Amniotic epithelial cell (primary cell): ENCODE results near the gene PNPLA8.
"Not testable (repeated sequence)": the region's sequence is repeated elsewhere in the genome, so short reads cannot be mapped to it uniquely, and the experiment has no call there.

Source experiments
- DNase-seq: peaks from one replicate; pipeline ENCODE4 v3.0.0-alpha.2; 2010; ENCODE audit warnings: low read depth

Gene PNPLA8, protein sequence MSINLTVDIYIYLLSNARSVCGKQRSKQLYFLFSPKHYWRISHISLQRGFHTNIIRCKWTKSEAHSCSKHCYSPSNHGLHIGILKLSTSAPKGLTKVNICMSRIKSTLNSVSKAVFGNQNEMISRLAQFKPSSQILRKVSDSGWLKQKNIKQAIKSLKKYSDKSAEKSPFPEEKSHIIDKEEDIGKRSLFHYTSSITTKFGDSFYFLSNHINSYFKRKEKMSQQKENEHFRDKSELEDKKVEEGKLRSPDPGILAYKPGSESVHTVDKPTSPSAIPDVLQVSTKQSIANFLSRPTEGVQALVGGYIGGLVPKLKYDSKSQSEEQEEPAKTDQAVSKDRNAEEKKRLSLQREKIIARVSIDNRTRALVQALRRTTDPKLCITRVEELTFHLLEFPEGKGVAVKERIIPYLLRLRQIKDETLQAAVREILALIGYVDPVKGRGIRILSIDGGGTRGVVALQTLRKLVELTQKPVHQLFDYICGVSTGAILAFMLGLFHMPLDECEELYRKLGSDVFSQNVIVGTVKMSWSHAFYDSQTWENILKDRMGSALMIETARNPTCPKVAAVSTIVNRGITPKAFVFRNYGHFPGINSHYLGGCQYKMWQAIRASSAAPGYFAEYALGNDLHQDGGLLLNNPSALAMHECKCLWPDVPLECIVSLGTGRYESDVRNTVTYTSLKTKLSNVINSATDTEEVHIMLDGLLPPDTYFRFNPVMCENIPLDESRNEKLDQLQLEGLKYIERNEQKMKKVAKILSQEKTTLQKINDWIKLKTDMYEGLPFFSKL

DNA sequence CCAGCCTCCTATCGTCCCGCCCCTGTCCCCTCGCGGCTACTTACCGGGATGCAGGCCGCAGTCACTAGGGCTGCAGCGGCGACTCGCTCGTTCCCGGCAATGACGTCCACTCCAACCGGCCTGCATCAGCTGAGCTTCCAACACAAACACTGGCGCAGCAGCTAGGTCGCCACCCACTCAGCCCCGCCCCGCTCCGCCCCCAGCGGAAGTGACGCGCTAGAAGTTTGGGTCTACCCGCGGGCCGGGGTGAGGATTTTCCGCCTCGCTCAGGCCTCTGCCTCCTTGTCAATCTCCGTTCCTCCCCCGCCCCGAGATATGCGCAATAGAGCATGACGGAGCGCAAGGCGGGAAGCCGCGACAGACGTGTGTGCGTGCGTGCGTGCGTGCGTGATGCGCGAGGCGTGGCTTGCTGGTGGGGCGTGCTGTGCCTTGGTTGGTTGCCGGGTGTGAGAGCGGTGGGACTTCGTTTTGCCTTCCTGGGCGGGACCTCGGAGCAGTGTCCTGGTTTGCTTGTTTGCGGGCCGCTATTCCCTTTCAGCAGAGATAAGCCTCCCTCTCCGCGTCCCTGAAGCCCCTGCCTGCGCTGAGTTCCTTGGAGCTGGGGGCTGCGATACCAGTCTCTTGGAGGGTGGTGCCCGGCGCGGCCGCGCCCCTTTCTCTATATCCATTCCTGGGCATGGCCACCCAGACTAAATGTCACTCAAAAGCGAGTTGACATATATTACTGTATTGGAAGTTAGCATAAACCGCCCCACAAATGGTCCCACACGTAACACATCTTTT lies at the start of gene PNPLA8:
PNPLA8 (minus strand) TSS at position 151 of the 783 bp plus-strand sequence. CDS start 10,644 bp downstream, outside the sequence.
- DNase-seq = peak; percentile 99

DNA sequence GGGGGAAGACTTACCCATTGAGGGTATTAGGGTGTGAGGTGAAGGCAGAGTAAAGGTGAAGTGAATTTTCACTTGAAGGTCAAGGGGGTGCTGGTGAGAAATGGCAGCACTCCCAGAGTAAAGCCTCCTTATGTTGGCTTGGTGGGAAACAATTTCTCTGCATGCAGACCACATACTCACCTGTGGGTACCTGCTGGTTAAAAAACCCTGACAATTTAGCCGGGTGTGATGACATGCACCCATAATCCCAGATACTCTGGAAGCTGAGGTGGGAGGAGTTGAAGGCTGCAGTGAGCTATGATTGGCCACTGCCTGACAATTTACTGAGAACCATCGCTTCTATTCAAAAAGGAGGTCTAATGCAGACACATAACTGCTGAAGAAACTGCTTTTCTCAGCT lies 49.2 kb upstream of the PNPLA8 start:
- no peak for DNase-seq

DNA sequence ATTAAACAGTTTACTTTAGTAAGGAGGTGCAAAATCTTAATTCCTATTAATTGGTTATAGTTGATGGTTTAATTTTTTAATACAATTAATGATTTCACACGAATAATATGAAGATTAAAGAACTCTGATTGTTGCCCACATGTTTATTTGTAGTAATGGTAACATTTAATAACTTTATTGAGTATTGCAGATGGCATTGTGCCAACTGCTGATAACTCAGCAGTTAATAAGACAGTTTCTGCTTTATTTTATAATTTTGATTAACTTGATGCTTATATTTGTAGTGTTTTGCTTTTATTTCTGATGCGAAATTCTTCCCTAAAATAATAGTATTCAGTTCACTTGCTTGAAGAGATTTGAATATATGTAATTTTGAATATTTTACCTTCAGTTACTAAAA lies 46.5 kb upstream of the PNPLA8 start:
- no peak for DNase-seq

DNA sequence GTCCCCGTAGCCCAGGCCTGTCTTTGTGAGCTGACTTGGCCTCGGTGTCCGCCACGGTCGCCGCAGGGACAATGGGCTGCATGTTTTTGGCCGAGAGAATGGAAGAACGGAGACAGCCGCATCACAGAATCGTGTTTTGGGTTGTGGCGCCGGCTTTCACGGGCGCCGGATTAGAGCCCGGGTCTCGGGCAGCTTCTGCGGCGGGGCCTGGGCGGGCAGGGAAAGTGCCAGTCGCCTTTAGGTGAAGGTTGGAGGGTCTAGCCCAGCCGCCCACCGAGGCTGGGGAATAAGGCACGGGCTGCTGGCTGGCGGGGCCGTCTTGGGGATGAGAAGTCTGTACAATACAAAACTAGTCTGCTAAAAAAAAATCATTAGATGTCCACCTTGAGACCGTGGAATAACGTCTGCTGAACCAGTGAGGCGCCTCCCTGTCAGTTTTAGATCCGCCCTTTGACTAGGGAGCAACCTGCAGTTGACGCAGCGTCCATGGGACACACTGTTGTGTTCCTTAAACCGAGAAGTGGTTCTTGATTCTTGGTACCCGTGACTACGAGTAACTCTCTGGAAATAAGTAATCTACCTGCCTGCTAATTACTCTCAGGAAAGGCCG lies 44.3 kb upstream of the PNPLA8 start:
- DNase-seq = peak; percentile 49

DNA sequence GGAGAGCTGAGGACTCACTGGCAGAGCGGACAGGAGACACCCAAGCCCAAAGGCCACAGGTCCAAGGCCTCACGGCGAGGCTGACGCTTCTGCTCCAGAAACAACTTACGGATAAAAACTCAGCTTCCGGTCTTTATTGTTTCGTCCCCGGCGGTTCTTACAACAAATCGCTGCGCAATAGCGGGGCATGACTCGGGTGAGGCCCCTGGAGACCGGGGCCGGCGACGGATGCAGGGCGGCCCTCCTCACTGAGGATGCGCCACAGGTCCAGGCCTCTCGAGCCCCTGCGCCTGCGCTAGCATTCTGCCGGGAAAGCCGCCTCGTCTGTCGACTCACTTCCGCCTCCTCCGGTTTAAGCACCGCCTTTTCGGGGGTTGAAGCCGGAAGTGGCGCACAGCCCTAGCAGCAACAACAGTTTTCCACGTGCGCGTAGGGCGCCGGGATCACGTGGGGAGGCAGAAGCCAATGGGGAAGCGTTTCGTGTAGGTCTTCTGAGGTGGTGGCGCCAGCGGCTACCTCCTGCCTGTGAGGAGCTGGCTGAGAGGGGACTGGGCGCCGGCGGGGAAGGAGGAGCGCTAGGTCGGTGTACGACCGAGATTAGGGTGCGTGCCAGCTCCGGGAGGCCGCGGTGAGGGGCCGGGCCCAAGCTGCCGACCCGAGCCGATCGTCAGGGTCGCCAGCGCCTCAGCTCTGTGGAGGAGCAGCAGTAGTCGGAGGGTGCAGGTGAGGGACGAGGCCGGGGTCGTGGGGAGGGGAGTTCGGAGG lies 43.6 kb upstream of the PNPLA8 start, which contains the start of the genes DNAJB9 and THAP5:
DNAJB9 (plus strand) TSS at position 494 of the 765 bp plus-strand sequence. CDS start 1,853 bp downstream, outside the sequence.
THAP5 (minus strand) TSS at position 326 of the 765 bp plus-strand sequence; CDS start at position 189, 137 bp downstream.
- DNase-seq = peak; percentile 99

DNA sequence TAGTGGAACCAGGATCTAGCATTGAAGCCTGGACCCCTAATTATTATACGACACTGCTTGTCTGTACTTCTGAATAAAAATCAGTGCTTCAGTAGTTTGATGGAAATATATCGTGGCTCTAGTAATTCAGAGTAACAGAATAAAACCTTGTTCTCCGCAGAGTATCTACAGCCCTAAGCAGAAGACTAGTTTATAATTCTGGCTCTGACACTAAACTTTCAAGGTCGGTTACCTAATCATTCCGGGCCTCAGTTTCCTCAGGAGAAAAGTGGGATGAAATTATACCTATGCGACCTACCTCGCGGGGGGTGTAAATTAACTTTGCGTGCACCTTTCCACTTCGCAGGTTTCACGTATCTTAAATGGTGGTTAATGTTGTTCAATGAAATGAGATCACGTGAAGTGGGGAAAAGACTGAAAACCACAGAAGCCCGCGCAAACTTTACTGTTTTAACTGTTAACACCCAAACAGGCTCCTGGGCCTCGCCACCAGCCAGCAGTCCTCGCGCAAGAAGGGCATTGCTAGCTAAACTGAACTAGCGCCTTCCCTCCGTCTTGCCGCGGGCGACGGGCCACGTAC lies 43.0 kb upstream of the PNPLA8 start:
- DNase-seq = no peak

DNA sequence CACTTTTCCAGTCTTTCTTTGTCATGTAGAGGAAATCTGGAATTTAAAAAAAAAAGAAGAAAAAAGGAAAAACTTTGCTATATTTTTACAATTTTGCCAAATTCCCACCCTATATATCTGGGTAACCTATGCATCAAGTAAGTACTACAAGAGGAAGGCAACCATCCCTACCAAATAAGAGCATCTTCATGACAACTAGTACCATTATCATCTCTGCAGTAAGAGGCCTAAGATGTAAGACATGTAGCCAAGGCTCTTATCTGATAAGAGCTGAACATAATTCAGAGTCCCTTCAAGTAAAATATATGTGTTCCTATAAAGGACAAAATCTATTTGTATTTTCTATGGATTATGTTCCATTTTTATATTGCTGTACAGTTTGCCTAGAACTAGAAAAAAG lies 40.1 kb upstream of the PNPLA8 start:
- DNase-seq = no peak

DNA sequence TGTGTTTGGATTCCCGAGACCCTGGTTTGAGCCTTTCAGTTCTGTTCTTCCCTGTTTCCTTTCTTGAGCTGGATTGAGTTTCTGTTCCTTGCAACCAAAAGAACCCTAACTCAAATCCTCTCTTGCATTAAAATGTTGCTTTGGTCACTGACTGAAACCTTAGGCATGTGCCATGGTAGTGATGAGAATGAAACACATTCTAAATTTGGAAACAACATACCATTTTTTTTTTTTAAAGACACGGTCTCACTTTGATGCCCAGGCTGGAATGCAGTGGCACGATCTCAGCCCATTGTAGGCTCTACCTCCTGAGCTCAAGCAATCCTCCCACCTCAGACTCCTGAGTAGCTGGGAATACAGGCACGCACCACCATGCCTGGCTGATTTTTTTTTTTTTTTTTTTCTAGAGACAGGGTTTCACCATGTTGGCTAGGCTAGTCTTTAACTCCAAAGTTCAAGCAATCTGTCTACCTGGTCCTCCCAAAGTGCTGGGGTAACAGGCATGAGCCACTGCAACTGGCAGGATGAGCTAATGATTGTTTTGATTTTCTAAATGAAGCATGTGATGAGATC lies 35.2 kb upstream of the PNPLA8 start:
- DNase-seq = peak; percentile 23

DNA sequence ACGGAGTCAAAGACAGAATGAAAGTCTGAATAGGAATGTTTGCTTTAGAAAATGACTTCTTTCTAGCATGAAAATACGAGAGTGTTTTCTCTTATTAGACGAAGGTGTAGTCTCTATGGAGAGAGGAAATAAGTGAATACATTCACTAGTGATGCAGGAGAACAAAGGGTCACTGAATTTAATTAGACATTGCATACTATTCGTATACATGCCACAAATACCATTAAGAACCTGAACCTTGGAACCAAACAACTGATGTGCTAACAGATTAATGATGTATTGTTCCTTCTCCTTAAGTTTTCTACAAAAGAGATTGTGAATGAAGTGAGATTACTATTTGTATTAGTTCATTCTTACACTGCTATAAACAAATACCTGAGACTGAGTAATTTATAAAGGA lies 33.3 kb upstream of the PNPLA8 start:
- no peak for DNase-seq

DNA sequence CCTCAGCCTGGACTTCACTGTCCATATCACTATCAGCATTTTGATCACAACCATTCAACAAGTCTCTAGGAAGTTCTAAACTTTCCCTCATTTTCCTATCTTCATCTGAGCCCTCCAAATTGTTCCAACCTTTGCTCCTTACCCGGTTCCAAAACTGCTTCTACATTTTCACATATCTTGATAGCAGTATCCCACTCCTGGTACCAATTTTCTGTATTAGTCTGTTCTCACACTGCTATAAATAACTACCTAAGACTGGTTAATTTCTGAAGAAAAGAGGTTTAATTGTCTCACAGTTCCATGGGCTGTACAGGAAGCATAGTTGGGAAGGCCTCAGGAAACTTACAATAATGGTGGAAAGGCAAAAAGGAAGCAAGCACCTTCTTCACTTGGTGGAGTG lies 31.7 kb upstream of the PNPLA8 start:
- DNase-seq = no peak

DNA sequence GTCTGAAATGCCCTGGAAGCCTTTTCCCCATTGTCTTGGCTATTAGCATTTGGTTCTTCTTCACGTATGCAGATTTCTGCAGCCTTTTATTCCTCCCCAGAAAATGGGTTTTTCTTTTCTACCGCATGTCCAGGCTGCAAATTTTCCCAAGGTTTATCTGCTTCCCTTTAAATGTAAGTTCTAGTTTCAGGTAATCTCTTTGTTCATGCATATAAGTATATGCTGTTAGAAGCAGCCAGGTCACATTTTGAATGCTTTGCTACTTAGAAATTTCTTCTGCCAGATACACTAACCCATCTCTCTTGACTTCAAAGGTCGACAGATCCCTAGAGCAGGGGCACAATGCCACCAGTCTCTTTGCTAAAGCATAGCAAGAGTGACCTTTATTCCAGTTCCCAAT lies 31.3 kb upstream of the PNPLA8 start:
- no peak for DNase-seq

DNA sequence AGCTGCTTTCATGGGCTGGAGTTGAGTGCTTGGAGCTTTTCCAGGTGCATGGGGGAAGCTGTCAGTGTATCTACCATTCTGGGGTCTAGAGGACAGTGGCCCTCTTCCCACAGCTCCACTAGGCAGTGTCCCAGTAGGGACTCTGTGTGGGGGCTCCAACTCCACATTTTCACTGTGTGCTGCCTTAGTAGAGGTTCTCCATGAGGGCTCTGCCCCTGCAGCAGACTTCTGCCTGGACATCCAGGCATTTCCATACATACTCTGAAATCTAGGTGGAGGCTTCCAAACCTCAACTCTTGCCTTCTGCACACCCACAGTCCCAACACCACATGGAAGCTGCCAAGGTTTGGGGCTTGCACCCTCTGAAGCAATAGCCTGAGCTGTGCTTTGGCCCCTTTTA lies 30.7 kb upstream of the PNPLA8 start:
- DNase-seq = not testable (repeated sequence)

DNA sequence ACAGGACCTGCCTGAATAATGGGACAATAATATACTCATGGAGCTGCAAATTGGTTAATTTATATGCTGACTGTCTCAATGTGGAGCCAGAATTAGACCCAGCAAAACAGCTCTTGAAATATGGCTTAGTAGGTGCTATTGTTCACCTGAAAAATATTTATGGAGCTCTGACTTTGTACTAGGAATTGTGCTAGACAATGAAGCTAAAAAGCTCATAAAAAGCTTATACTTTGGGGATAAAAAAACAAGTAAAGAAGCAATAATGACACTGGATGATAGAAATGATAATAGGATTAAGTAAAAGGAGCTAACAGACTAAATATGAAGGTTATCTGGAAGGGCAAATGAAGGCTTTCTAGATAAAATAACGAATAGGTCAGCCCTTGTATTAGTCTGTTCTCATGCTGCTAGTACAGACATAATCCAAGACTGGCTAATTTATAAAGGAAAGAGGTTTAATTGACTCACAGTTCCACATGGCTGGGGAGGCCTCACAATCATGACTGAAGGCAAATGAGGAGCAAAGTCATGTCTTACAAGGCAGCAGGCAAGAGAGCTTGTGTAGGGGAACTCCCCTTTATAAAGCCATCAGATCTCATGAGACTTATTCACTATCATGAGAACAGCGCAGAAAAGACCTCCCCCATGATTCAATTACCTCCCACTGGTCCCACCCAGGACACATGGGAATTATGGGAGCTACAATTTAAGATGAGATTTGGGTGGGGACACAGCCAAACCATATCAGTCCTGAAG lies 22.4 kb upstream of the PNPLA8 start:
- not testable (repeated sequence) for DNase-seq

DNA sequence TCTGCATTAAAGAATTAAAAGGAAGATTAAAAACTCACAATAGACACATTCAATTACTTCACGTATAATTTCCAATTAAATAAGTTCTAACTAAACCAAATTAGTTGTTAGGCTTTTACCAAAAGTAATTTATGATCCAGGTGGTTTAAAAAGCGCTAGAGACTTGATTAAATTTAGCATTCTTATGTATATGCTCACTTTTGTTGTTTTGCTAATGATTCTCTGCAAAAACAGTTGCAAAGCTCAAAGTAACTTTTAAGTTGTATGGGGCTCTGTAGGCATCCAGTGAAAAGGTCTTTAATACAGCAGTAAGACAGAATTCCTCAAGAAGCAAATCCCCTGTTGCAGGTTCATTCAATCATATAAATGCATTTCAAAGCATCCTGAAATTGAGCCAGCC lies 15.5 kb upstream of the PNPLA8 start:
- DNase-seq = no peak

DNA sequence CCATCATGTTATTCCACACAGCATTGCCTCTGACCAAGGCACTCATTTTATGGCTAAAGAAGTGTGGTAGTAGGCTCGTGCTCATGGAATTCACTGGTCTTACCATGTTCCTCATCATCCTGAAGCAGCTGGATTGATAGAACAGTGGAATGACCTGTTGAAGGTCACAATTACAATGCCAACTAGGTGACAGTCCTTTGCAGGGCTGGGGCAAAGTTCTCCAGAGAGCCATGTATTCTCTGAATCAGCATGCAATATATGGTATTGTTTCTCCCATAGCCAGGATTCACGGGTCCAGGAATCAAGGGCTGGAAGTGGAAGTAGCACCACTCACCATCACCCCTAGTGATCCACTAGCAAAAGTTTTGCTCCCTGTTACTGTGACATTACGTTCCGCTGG lies 12.8 kb upstream of the PNPLA8 start:
- not testable (repeated sequence) for DNase-seq

DNA sequence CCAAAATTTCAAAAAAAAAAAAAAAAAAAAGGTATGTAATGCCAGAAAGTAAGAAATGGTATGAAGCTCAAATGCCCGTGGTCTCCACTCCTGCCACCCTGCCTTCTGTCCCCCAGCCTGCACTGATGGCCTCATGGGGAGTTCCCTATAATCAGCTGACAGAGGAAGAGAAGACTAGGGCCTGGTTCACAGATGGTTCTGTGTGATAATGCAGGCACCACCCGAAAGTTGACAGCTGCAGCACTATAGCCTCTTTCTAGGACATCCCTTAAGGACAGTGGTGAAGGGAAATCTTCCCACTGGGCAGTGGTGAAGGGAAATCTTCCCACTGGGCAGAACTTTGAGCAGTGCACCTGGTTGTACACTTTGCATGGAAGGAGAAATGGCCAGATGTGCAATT lies 12.3 kb upstream of the PNPLA8 start:
- not testable (repeated sequence) for DNase-seq

DNA sequence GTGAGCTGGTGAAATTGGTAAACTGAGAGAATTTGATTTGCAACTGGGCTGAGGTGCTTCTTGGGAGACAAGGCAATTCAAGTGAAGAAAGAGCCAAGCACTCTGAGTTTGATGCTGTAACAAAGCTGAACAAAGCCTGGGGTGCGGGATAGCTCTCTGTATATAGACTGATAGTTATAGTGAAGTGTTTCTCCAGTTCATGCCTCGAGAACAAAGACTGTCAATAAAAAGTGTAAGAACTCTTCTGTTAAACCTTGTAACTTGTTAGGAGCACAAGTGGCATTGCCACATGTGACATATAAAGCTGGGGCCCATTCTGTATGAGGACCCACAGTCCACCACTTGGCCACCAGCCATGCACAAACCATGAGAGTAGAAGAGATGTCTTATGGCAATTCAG lies 11.3 kb upstream of the PNPLA8 start:
- DNase-seq = no peak

DNA sequence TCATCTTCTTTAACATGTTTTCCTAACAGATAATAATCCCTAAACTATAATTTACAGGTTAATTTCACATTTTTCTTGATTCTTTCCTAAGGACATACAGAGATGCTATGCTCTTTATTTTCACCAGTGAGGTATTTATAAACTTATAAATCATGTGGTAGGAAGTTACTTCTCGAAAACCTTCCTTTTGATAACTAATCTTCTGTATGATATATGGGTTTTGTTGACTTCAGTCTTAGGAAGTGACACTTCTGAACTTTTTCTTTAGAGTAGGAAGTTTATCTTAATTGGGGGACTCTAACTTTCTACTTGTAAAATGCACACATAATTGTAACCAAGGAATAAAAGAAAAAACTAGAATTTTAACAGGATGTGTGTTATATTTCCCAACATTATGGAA lies 9.8 kb upstream of the PNPLA8 start:
- no peak for DNase-seq

DNA sequence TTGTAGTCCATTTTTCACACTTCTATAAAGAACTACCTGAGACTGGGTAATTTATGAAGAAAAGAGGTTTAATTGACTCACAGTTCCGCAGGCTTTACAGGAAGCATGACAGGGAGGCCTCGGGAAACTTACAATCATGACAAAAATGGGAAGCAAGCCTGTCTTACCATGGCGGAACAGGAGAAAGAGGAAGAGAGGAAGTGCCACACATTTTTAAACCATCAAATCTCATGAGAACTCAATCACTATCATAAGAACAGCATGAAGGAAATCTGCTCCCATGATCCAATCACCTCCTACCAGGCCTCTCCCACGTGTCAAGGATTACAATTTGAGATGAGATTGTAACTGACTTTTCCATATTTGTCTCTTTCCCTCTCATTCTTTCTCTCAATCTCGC lies 9.3 kb upstream of the PNPLA8 start:
- DNase-seq = no peak

DNA sequence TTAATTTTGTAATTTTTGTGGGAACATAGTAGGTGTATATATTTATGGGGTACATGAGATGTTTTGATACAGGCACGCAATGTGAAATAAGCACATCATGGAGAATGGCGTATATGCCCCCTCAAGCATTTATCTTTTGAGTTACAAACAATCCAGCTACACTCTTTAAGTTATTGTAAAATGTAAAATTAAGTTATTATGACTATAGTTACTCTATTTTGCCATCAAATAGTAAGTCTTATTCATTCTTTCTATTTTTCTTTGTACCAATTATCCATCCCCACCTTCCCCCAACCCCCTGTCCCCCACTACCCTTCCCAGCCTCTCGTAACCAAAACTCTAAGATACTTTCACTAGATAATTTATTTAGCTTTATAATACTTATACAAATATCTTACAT lies 7.8 kb upstream of the PNPLA8 start:
- DNase-seq = no peak
